Endothelial cell of coronary artery (primary cell): Measurements from ENCODE around the gene PBX3. TPM values are rescaled to one million over a fixed set of nuclear protein-coding genes. Genes with fewer than 3 reads are reported as not detected.

ENCODE experiments used
- total RNA-seq: library from RNA; depleted of rRNA; stranded (reverse); fragments of >200 nt; gene quantifications from 2 replicates; pipeline ENCODE4 v1.2.3, GENCODE V29; 2014

Gene PBX3
- total RNA-seq: 9.0 and 16.1 TPM in 2 replicates

DNA sequence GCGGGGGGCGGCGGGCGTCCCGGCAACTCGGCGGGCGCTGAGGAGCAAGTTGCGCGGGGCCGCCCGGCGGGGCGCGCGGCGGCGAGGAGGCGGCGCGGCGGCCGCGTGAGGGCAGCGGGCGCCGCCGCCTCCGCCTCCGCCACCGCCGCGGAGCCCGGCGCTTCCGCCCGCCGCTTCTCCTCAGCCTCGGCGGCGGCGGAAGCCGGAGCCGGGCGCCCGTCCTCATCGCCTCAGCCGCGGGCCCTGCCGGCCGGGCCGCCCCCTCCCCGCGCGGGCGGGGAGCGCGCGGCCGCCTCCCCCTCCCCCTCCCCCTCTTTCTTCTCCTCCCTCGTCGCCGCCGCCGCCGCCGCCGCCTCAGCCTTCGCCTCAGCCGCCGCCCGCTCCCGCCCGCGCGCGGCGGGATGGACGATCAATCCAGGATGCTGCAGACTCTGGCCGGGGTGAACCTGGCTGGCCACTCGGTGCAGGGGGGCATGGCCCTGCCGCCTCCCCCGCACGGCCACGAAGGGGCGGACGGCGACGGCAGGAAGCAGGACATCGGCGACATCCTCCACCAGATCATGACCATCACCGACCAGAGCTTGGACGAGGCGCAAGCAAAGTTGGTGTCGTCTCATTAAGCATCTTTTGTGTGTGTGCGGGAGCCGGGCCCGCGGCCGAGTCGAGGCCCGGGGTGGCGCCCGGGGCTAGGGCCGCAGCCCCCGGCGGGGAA, at the start of gene PBX3:
PBX3 (plus strand) TSS at position 321 of the 712 bp plus-strand sequence.

DNA sequence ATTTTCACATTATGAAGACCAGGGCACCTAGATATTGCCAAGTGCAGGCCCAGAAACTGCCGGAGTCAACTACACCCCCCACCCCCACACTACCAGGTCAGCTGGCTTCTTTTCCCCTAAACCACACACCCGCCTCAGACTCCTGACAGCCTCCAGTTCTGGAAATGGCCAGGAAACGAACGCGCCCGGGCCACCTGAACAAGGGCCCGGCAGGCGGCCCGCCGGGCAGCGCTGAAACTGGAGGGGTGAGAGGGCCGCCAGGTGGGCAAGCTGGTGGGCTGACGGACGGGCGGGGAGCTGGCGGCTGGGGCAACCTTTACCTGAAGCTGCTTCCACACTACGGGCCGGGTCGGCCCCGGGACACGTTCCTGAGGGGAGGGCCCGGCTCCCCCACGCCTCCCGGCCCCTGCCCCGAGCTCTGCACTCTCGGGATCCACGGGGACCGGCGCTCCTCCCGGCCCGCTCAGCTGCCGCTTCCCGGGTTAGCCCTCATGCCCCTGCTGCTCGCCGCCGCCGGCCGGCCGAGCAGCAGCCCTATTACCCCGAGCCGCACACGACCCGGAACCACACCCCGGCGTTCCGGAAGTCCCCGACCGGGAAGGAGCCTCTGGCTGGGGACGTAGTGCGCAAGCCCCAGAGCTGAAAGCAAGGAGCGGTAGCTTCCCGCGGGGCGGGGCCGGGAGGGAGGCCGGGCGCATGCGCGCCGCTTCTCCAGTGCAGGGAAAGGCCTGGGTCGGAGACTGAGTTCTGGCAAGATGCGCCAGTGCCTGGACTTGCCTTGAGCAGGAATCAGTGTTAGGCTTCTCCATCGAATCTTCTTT, 40.3 kb upstream of the PBX3 start, which contains the start of gene MAPKAP1:
MAPKAP1 (minus strand) TSS at position 558 of the 821 bp plus-strand sequence. CDS start 34,634 bp downstream, outside the sequence.

Other genes starting within 250 kb of the PBX3 start
- 69.9 and 77.6 TPM in 2 replicates for gene MAPKAP1, start 40.2 kb upstream of the PBX3 start, total RNA-seq